ENCODE measurements around the gene SIRPD.

Gene SIRPD

GRCh38 chr20:1536893-1537730 is 20.4 kb downstream of the SIRPD start:
- Histone ChIP-seq H3K9me3 (ENCODE audit: control insufficient read depth, low read depth, low read length) (no peaks in the 10 kb centered on the region), H3K4me3 (ENCODE audit: low read length) (no peak overlapping the region), H3K27me3 (ENCODE audit: control insufficient read depth, insufficient read depth, low read length) (no peaks in the 10 kb centered on the region), H3K9ac (ENCODE audit: low read length) (no peak overlapping the region), H3K4me1 (ENCODE audit: control insufficient read depth, low read depth, low read length) (no peaks in the 10 kb centered on the region), H3K27ac (ENCODE audit: low read length) (no peak overlapping the region), H3K36me3 (ENCODE audit: control insufficient read depth, low read depth, low read length) (no peaks in the 10 kb centered on the region)

GRCh38 chr20:1535420-1536175 is 21.9 kb downstream of the SIRPD start:
- no peak overlapping the region for H3K9ac ChIP-seq (ENCODE audit: low read length)
- no peaks in the 10 kb centered on the region for H3K36me3 ChIP-seq (ENCODE audit: control insufficient read depth, low read depth, low read length)
- no peak overlapping the region for H3K27ac ChIP-seq (ENCODE audit: low read length)
- no peaks in the 10 kb centered on the region for H3K27me3 ChIP-seq (ENCODE audit: control insufficient read depth, insufficient read depth, low read length)
- H3K9me3 ChIP-seq (ENCODE audit: control insufficient read depth, low read depth, low read length): no peaks in the 10 kb centered on the region
- H3K4me1 ChIP-seq (ENCODE audit: control insufficient read depth, low read depth, low read length): no peaks in the 10 kb centered on the region
- H3K4me3 ChIP-seq (ENCODE audit: low read length): no peak overlapping the region

GRCh38 chr20:1534526-1534925 is 23.0 kb downstream of the SIRPD start:
- H3K4me3 ChIP-seq (ENCODE audit: low read length): no peak overlapping the region
- H3K4me1 ChIP-seq (ENCODE audit: control insufficient read depth, low read depth, low read length): no peaks in the 10 kb centered on the region
- H3K27ac ChIP-seq (ENCODE audit: low read length): no peak overlapping the region
- H3K9ac ChIP-seq (ENCODE audit: low read length): no peak overlapping the region
- no peaks in the 10 kb centered on the region for H3K9me3 ChIP-seq (ENCODE audit: control insufficient read depth, low read depth, low read length)
- H3K27me3 ChIP-seq (ENCODE audit: control insufficient read depth, insufficient read depth, low read length): no peaks in the 10 kb centered on the region
- H3K36me3 ChIP-seq (ENCODE audit: control insufficient read depth, low read depth, low read length): no peaks in the 10 kb centered on the region

- H3K4me3 ChIP-seq (ENCODE audit: low read length): no peak overlapping the region
- H3K9ac ChIP-seq (ENCODE audit: low read length): no peak overlapping the region
- no peak overlapping the region for H3K27ac ChIP-seq (ENCODE audit: low read length)
- H3K27me3 ChIP-seq (ENCODE audit: control insufficient read depth, insufficient read depth, low read length): no peaks in the 10 kb centered on the region
- H3K36me3 ChIP-seq (ENCODE audit: control insufficient read depth, low read depth, low read length): no peaks in the 10 kb centered on the region
- H3K4me1 ChIP-seq (ENCODE audit: control insufficient read depth, low read depth, low read length): no peaks in the 10 kb centered on the region
- H3K9me3 ChIP-seq (ENCODE audit: control insufficient read depth, low read depth, low read length): no peaks in the 10 kb centered on the region
Measured at GRCh38 chr20:1533059-1533458, 24.4 kb downstream of the SIRPD start.

- no peaks in the 10 kb centered on the region for H3K4me1 ChIP-seq (ENCODE audit: control insufficient read depth, low read depth, low read length)
- H3K27ac ChIP-seq (ENCODE audit: low read length): no peak overlapping the region
- H3K36me3 ChIP-seq (ENCODE audit: control insufficient read depth, low read depth, low read length): no peaks in the 10 kb centered on the region
- H3K27me3 ChIP-seq (ENCODE audit: control insufficient read depth, insufficient read depth, low read length): no peaks in the 10 kb centered on the region
- no peak overlapping the region for H3K9ac ChIP-seq (ENCODE audit: low read length)
- H3K4me3 ChIP-seq (ENCODE audit: low read length): no peak overlapping the region
- no peaks in the 10 kb centered on the region for H3K9me3 ChIP-seq (ENCODE audit: control insufficient read depth, low read depth, low read length)
Measured at GRCh38 chr20:1528811-1529210, 28.7 kb downstream of the SIRPD start.

GRCh38 chr20:1527923-1528322 is 29.6 kb downstream of the SIRPD start:
- Histone ChIP-seq H3K36me3 (ENCODE audit: control insufficient read depth, low read depth, low read length) (no peaks in the 10 kb centered on the region), H3K9me3 (ENCODE audit: control insufficient read depth, low read depth, low read length) (no peaks in the 10 kb centered on the region), H3K27me3 (ENCODE audit: control insufficient read depth, insufficient read depth, low read length) (no peaks in the 10 kb centered on the region), H3K27ac (ENCODE audit: low read length) (no peak overlapping the region), H3K4me1 (ENCODE audit: control insufficient read depth, low read depth, low read length) (no peaks in the 10 kb centered on the region), H3K9ac (ENCODE audit: low read length) (no peak overlapping the region), H3K4me3 (ENCODE audit: low read length) (no peak overlapping the region)

- Histone ChIP-seq H3K27ac (ENCODE audit: low read length) (no peak overlapping the region), H3K4me1 (ENCODE audit: control insufficient read depth, low read depth, low read length) (no peaks in the 10 kb centered on the region), H3K9me3 (ENCODE audit: control insufficient read depth, low read depth, low read length) (no peaks in the 10 kb centered on the region), H3K27me3 (ENCODE audit: control insufficient read depth, insufficient read depth, low read length) (no peaks in the 10 kb centered on the region), H3K4me3 (ENCODE audit: low read length) (no peak overlapping the region), H3K9ac (ENCODE audit: low read length) (no peak overlapping the region), H3K36me3 (ENCODE audit: control insufficient read depth, low read depth, low read length) (no peaks in the 10 kb centered on the region)
Measured at GRCh38 chr20:1526896-1527295, 30.6 kb downstream of the SIRPD start.

- Histone ChIP-seq H3K36me3 (ENCODE audit: control insufficient read depth, low read depth, low read length) (no peaks in the 10 kb centered on the region), H3K9me3 (ENCODE audit: control insufficient read depth, low read depth, low read length) (no peaks in the 10 kb centered on the region), H3K4me1 (ENCODE audit: control insufficient read depth, low read depth, low read length) (no peaks in the 10 kb centered on the region), H3K9ac (ENCODE audit: low read length) (no peak overlapping the region), H3K27me3 (ENCODE audit: control insufficient read depth, insufficient read depth, low read length) (no peaks in the 10 kb centered on the region), H3K4me3 (ENCODE audit: low read length) (no peak overlapping the region), H3K27ac (ENCODE audit: low read length) (no peak overlapping the region)
Measured at GRCh38 chr20:1526310-1526709, 31.2 kb downstream of the SIRPD start.

GRCh38 chr20:1524004-1524403 is 33.5 kb downstream of the SIRPD start:
- H3K4me3 ChIP-seq (ENCODE audit: low read length): no peak overlapping the region
- no peak overlapping the region for H3K27ac ChIP-seq (ENCODE audit: low read length)
- no peaks in the 10 kb centered on the region for H3K4me1 ChIP-seq (ENCODE audit: control insufficient read depth, low read depth, low read length)
- no peaks in the 10 kb centered on the region for H3K9me3 ChIP-seq (ENCODE audit: control insufficient read depth, low read depth, low read length)
- no peaks in the 10 kb centered on the region for H3K27me3 ChIP-seq (ENCODE audit: control insufficient read depth, insufficient read depth, low read length)
- no peaks in the 10 kb centered on the region for H3K36me3 ChIP-seq (ENCODE audit: control insufficient read depth, low read depth, low read length)
- H3K9ac ChIP-seq (ENCODE audit: low read length): no peak overlapping the region

GRCh38 chr20:1517010-1517409 is 40.5 kb downstream of the SIRPD start:
- no peaks in the 10 kb centered on the region for H3K36me3 ChIP-seq (ENCODE audit: control insufficient read depth, low read depth, low read length)
- no peaks in the 10 kb centered on the region for H3K27me3 ChIP-seq (ENCODE audit: control insufficient read depth, insufficient read depth, low read length)
- no peak overlapping the region for H3K4me3 ChIP-seq (ENCODE audit: low read length)
- H3K9ac ChIP-seq (ENCODE audit: low read length): no peak overlapping the region
- no peak overlapping the region for H3K27ac ChIP-seq (ENCODE audit: low read length)
- H3K4me1 ChIP-seq (ENCODE audit: control insufficient read depth, low read depth, low read length): peaks cover 10% of the 10 kb centered on the region
- H3K9me3 ChIP-seq (ENCODE audit: control insufficient read depth, low read depth, low read length): no peaks in the 10 kb centered on the region

- H3K36me3 ChIP-seq (ENCODE audit: control insufficient read depth, low read depth, low read length): no peaks in the 10 kb centered on the region
- H3K9me3 ChIP-seq (ENCODE audit: control insufficient read depth, low read depth, low read length): no peaks in the 10 kb centered on the region
- H3K4me1 ChIP-seq (ENCODE audit: control insufficient read depth, low read depth, low read length): peaks cover 9% of the 10 kb centered on the region
- no peak overlapping the region for H3K9ac ChIP-seq (ENCODE audit: low read length)
- H3K27me3 ChIP-seq (ENCODE audit: control insufficient read depth, insufficient read depth, low read length): no peaks in the 10 kb centered on the region
- no peak overlapping the region for H3K27ac ChIP-seq (ENCODE audit: low read length)
- H3K4me3 ChIP-seq (ENCODE audit: low read length): no peak overlapping the region
Measured at GRCh38 chr20:1513801-1514200, 43.7 kb downstream of the SIRPD start.

GRCh38 chr20:1509237-1509636 is 48.3 kb downstream of the SIRPD start:
- no peak overlapping the region for H3K27ac ChIP-seq (ENCODE audit: low read length)
- no peaks in the 10 kb centered on the region for H3K9me3 ChIP-seq (ENCODE audit: control insufficient read depth, low read depth, low read length)
- peaks cover 3% of the 10 kb centered on the region for H3K4me1 ChIP-seq (ENCODE audit: control insufficient read depth, low read depth, low read length)
- no peaks in the 10 kb centered on the region for H3K36me3 ChIP-seq (ENCODE audit: control insufficient read depth, low read depth, low read length)
- H3K4me3 ChIP-seq (ENCODE audit: low read length): no peak overlapping the region
- no peaks in the 10 kb centered on the region for H3K27me3 ChIP-seq (ENCODE audit: control insufficient read depth, insufficient read depth, low read length)
- no peak overlapping the region for H3K9ac ChIP-seq (ENCODE audit: low read length)

All from iPS-18a (cell line).